Gastroesophageal sphincter (tissue), 3 donors: Measurements from ENCODE around the gene KRTAP5-1.

Experiments
- CTCF ChIP-seq, 4 experiments: fragments of 200-600 bp in 2 of 4; fragments of 450-650 bp in 2 of 4; sonication (generic) in 1 of 4; IDR thresholded peaks; one replicate each; pipeline ENCODE4 v1.5.1; 2017 to 2019; ENCODE audit warnings: antibody characterized with exemption in 4 of 4, mild to moderate bottlenecking in 2 of 4, moderate library complexity in 2 of 4
- POLR2A ChIP-seq, 2 donors: fragments of 450-650 bp; IDR thresholded peaks; one replicate each; pipeline ENCODE4 v1.6.1; 2017; ENCODE audit warnings: antibody characterized with exemption in 2 of 2, mild to moderate bottlenecking in 2 of 2, moderate library complexity in 1 of 2

GRCh38 chr11:1623716-1624115 is 38.6 kb upstream of the KRTAP5-1 start:
- TF ChIP-seq CTCF (IDR thresholded peaks at IDR 0.05) = no peak
- TF ChIP-seq POLR2A (IDR thresholded peaks at IDR 0.05) = no peak
